IgD-negative memory B cell (primary cell): Measurements from ENCODE around the gene CT45A1. TPM values are rescaled to one million over a fixed set of nuclear protein-coding genes. Genes with fewer than 3 reads are reported as not detected.

Experiments
- polyA plus RNA-seq: library from polyadenylated mRNA; unstranded; fragments of 300-500 nt; fragmentation: Illumina TruSeq; gene quantifications from one replicate; pipeline ENCODE4 v1.2.3, GENCODE V29; 2021

CT45A1 gene
- polyA plus RNA-seq, 1 donor from 2014 or later: not detected

Other genes with a start within 250 kb of the CT45A1 start
- gene INTS6L, start 193.0 kb upstream of the CT45A1 start, polyA plus RNA-seq: 5.2 TPM
- gene CT45A3, start 54.6 kb downstream of the CT45A1 start, polyA plus RNA-seq: not detected
- gene CT45A5, start 71.9 kb downstream of the CT45A1 start, polyA plus RNA-seq: not detected
- not detected for gene CT45A6, start 89.1 kb downstream of the CT45A1 start, polyA plus RNA-seq
- gene CT45A2, start 106.4 kb downstream of the CT45A1 start, polyA plus RNA-seq: not detected
- gene CT45A7, start 123.6 kb downstream of the CT45A1 start, polyA plus RNA-seq: not detected
- gene CT45A8, start 140.9 kb downstream of the CT45A1 start, polyA plus RNA-seq: not detected
- not detected for gene CT45A9, start 158.2 kb downstream of the CT45A1 start, polyA plus RNA-seq
- gene CT45A10, start 179.8 kb downstream of the CT45A1 start, polyA plus RNA-seq: not detected
- gene SAGE1, start 180.1 kb downstream of the CT45A1 start, polyA plus RNA-seq: not detected